ENCODE measurements around the gene PAM.

DNA sequence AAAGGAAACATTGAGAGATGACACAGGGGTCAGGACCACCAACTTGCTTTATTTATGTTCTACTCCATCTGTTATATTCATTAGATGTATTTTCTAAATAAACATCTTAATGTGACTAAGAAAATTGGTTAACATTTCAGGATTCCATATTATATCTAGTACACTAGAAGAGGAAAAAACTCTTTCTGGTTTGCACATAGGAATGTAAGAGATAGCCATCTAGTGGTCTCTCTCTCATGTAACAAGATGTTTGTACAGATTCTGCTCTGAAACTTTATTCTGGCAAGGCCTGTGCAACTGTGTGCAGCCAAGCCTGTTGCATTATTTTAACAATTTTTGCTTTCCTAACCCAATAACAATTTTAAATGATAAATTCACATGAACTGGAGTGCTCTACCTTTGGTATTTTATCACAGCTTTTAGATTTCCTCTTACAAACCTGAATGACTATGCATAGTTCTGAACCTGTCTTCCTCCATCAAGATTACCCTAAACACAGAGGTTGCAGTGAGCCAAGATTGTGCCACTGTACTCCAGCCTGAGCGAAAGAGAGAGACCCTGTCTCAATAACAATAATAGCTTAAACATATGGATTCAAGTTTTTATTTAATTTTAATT, 216.7 kb downstream of the PAM start:
- TF ChIP-seq EP300 (IDR thresholded peaks at IDR 0.05; ENCODE audit: low read depth in 2 of 2, low read length in 2 of 2), result no peak
- TF ChIP-seq EP300 (CRISPR knock-in tag; IDR thresholded peaks at IDR 0.05; ENCODE audit: borderline replicate concordance), result no peak
- TF ChIP-seq HNF1A (IDR thresholded peaks at IDR 0.05; ENCODE audit: low read depth), result no peak
- no peak for TF ChIP-seq HNF1A (CRISPR knock-in tag; IDR thresholded peaks at IDR 0.05; ENCODE audit: borderline replicate concordance)
- TF ChIP-seq ZBTB42 (CRISPR knock-in tag; IDR thresholded peaks at IDR 0.05), result no peak
- TF ChIP-seq POLR2A (IDR thresholded peaks at IDR 0.05; ENCODE audit: insufficient read depth in 1 of 2, low read depth in 2 of 2, low read length in 2 of 2), result no peak
- TF ChIP-seq ARHGAP35 (CRISPR knock-in tag; IDR thresholded peaks at IDR 0.05; ENCODE audit: borderline replicate concordance), result no peak
- no peak for TF ChIP-seq FOXA1 (IDR thresholded peaks at IDR 0.05)
- TF ChIP-seq FOXA1 (CRISPR knock-in tag; IDR thresholded peaks at IDR 0.05), result no peak
- TF ChIP-seq, protein P1, sequence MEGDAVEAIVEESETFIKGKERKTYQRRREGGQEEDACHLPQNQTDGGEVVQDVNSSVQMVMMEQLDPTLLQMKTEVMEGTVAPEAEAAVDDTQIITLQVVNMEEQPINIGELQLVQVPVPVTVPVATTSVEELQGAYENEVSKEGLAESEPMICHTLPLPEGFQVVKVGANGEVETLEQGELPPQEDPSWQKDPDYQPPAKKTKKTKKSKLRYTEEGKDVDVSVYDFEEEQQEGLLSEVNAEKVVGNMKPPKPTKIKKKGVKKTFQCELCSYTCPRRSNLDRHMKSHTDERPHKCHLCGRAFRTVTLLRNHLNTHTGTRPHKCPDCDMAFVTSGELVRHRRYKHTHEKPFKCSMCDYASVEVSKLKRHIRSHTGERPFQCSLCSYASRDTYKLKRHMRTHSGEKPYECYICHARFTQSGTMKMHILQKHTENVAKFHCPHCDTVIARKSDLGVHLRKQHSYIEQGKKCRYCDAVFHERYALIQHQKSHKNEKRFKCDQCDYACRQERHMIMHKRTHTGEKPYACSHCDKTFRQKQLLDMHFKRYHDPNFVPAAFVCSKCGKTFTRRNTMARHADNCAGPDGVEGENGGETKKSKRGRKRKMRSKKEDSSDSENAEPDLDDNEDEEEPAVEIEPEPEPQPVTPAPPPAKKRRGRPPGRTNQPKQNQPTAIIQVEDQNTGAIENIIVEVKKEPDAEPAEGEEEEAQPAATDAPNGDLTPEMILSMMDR (CRISPR knock-in tag; IDR thresholded peaks at IDR 0.05), result peak; percentile 41; the same call in 1 of the 2 replicates
- TF ChIP-seq ZMYM2 (CRISPR knock-in tag; IDR thresholded peaks at IDR 0.05), result no peak
- TF ChIP-seq ZNF570 (CRISPR knock-in tag; IDR thresholded peaks at IDR 0.05; ENCODE audit: borderline replicate concordance), result no peak
